ENCODE results near the gene SLC6A19.
"Not testable (repeated sequence)": the region's sequence is repeated elsewhere in the genome, so short reads cannot be mapped to it uniquely, and the experiment has no call there.

Gene SLC6A19

GRCh38 chr5:1201327-1202025, at the start of gene SLC6A19:
Gene SLC6A19, plus strand, starts transcription at chr5:1201595. Its CDS starts 56 bp downstream, at chr5:1201651.
- DNase-seq (ENCODE audit: low read depth in 3 of 3) = no peak

- no peak for DNase-seq (ENCODE audit: low read depth in 3 of 3)
Observed at GRCh38 chr5:1152156-1152555, 49.2 kb upstream of the SLC6A19 start.

GRCh38 chr5:1152771-1153282, 48.6 kb upstream of the SLC6A19 start:
- DNase-seq (ENCODE audit: low read depth in 3 of 3) = no peak

GRCh38 chr5:1153428-1153827, 48.0 kb upstream of the SLC6A19 start:
- DNase-seq (ENCODE audit: low read depth in 3 of 3) = no peak

GRCh38 chr5:1155191-1156032, 46.0 kb upstream of the SLC6A19 start:
- DNase-seq (ENCODE audit: low read depth in 3 of 3) = no peak

GRCh38 chr5:1156033-1156753, 45.2 kb upstream of the SLC6A19 start:
- DNase-seq (ENCODE audit: low read depth in 3 of 3) = no peak

GRCh38 chr5:1156754-1157460, 44.5 kb upstream of the SLC6A19 start:
- DNase-seq (ENCODE audit: low read depth in 3 of 3) = no peak

GRCh38 chr5:1157461-1157986, 43.9 kb upstream of the SLC6A19 start:
- not testable (repeated sequence) for DNase-seq (ENCODE audit: low read depth in 3 of 3)

GRCh38 chr5:1158647-1159340, 42.6 kb upstream of the SLC6A19 start:
- DNase-seq (ENCODE audit: low read depth in 3 of 3) = no peak

- DNase-seq (ENCODE audit: low read depth in 3 of 3) = no peak
Observed at GRCh38 chr5:1159341-1159675, 42.1 kb upstream of the SLC6A19 start.

GRCh38 chr5:1159774-1160406, 41.5 kb upstream of the SLC6A19 start:
- no peak for DNase-seq (ENCODE audit: low read depth in 3 of 3)

- no peak for DNase-seq (ENCODE audit: low read depth in 3 of 3)
Observed at GRCh38 chr5:1161108-1161832, 40.1 kb upstream of the SLC6A19 start.

- no peak for DNase-seq (ENCODE audit: low read depth in 3 of 3)
Observed at GRCh38 chr5:1161833-1162229, 39.6 kb upstream of the SLC6A19 start.

- DNase-seq (ENCODE audit: low read depth in 3 of 3) = no peak
Observed at GRCh38 chr5:1162276-1162675, 39.1 kb upstream of the SLC6A19 start.

- DNase-seq (ENCODE audit: low read depth in 3 of 3) = no peak
Observed at GRCh38 chr5:1162751-1163150, 38.6 kb upstream of the SLC6A19 start.

GRCh38 chr5:1163366-1163765, 38.0 kb upstream of the SLC6A19 start:
- DNase-seq (ENCODE audit: low read depth in 3 of 3) = no peak

- DNase-seq (ENCODE audit: low read depth in 3 of 3) = no peak
Observed at GRCh38 chr5:1163879-1164278, 37.5 kb upstream of the SLC6A19 start.

GRCh38 chr5:1164696-1165630, 36.4 kb upstream of the SLC6A19 start:
- DNase-seq (ENCODE audit: low read depth in 3 of 3) = no peak

- no peak for DNase-seq (ENCODE audit: low read depth in 3 of 3)
Observed at GRCh38 chr5:1165864-1166263, 35.5 kb upstream of the SLC6A19 start.

Measured in stimulated activated CD4-positive, alpha-beta T cell treated with anti-CD3 and anti-CD28 coated beads, TNF-alpha, amount 100 ng/mL, for 24 hours (primary cell).